ENCODE data around the gene ADAM12. TPM values are rescaled to one million over a fixed set of nuclear protein-coding genes. Genes with fewer than 3 reads are reported as not detected.

ADAM12 gene
- total and polyA plus RNA-seq, 2 of the 13 experiments (the other 11 are each of a cell fraction or from before 2014, with no cell fraction given), result not detected

DNA sequence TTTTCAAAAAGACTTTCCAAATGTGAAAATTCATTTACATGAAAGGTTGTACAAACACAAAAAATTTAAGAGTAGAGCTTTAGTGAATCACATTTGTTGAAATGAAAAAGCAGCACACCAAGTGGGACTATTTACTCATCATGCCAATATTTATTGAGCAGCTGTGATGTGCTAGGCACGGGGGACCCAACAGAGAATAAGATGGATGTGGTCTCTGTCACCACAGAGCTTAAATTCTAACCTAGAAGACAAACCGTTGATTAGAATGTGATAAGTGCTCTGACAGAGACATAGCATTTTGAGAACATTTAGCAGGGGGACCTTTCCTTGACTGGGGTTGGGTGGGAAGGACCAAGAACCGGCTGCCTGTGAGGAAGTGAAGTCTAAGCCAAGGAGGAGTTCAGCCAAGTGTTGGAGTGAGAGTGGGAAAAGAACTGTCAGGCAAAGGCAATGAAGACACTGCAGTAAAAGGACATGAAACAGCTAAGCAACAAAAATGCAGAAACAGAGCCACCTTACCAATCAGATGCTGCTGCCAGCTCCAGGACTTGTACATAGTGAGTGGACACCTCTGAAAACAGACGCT is 19.1 kb downstream of the ADAM12 start (continued):
- TF ChIP-seq ZNF550 (CRISPR knock-in tag; IDR thresholded peaks at IDR 0.05; ENCODE audit: borderline replicate concordance) (no peak), ZBTB3 (CRISPR knock-in tag; IDR thresholded peaks at IDR 0.05; ENCODE audit: borderline replicate concordance, low read depth) (no peak)

DNA sequence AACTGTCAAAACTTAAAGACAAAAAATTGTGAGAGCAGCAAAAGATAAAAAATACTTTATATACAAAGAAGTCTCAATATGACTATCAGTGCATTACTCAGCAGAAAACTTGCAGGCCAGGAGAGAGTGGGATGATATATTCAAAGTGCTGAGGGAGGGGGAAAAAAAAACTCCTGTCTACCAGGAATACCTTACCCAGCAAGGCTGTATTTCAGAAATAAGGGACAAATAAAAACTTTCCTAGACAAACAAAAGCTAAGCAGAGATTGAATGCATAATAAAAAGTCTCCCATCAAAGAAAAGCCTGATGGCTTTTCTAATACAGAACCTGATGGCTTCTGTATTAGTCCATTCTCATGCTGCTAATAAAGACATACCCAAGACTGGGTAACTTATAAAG is 31.1 kb downstream of the ADAM12 start:
- in situ Hi-C loops (cut with HindIII; ENCODE audit: extremely low pct_ligation_motif_present, low pct_unique_long_range_greater_than_20kb), result no loop called here
- no peaks in the 10 kb centered on the region for H3K4me1 ChIP-seq (ENCODE audit: insufficient read depth, low read length)
- CTCF ChIA-PET (ENCODE audit: low intra/inter-chr PET ratio, low total read pairs), result no interaction called here

DNA sequence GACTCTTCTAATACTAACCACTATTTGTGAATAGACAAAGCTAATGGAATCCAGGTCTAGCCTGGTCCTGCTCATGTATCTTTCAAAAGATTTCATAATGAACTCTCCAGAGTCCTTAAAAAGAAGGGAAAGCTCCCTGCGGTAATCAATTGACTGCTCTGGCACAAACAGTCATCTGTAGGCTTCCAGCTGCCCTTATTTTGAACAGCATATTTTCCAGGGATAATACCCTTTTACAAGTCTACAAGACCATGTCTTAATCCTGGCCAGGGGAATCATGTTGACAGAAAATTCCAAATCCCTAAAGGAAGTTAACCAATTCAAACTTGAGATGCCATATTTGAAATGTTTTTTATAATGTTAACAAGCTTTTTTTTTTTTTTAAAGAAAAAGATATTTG is 34.6 kb downstream of the ADAM12 start:
- H3K27me3 ChIP-seq (ENCODE audit: control insufficient read depth in 1 of 2, insufficient read depth in 2 of 2, low read length in 2 of 2), result peaks cover 1 to 6% of the 10 kb centered on the region in 2 experiments; a peak in 2 of 5 replicates
- H3K4me1 ChIP-seq (ENCODE audit: insufficient read depth, low read length), result no peaks in the 10 kb centered on the region
- DNase-seq (ENCODE audit: low spot score) (no peak), FAIRE-seq (no peak), ATAC-seq (no peak)
- H3K4me2 ChIP-seq (ENCODE audit: low read depth, low read length), result no peak overlapping the region
- H2AFZ ChIP-seq (ENCODE audit: low read length), result no peak overlapping the region
- POLR2A ChIA-PET, result no interaction called here
- CTCF ChIA-PET (ENCODE audit: low intra/inter-chr PET ratio, low total read pairs), result no interaction called here
- H3K9ac ChIP-seq (ENCODE audit: insufficient read depth, low read depth, low read length), result no peak overlapping the region
- WGBS (ENCODE audit: low lambda C conversion rate), result 0% methylated on average over 1 of the region's 1 CpG
- in situ Hi-C loops (cut with HindIII; ENCODE audit: extremely low pct_ligation_motif_present, low pct_unique_long_range_greater_than_20kb), result no loop called here
- no peaks in the 10 kb centered on the region for H4K20me1 ChIP-seq (ENCODE audit: insufficient read depth, low read length)
- intact Hi-C loops (cut with micrococcal nuclease; ENCODE audit: unreplicated experiment), result no loop called here
- H3K27ac ChIP-seq (ENCODE audit: extremely low read length, insufficient read depth, low read length), result no peak overlapping the region
- no TSS peak for BruUV-seq (replicated peaks)
- H3K79me2 ChIP-seq (ENCODE audit: insufficient read depth, low read length), result no peaks in the 10 kb centered on the region
- no peaks in the 10 kb centered on the region for H3K36me3 ChIP-seq (replicated peaks in 1 of 2; ENCODE audit: control insufficient read depth in 1 of 2, insufficient read depth in 2 of 2, low read length in 2 of 2)
- peaks cover 15% of the 10 kb centered on the region for H3K9me3 ChIP-seq (ENCODE audit: low read length)
- H3K4me3 ChIP-seq (replicated peaks in 1 of 3; ENCODE audit: insufficient read depth in 1 of 3, low read depth in 2 of 3, low read length in 3 of 3), result no peak overlapping the region
- TF ChIP-seq, protein P1, sequence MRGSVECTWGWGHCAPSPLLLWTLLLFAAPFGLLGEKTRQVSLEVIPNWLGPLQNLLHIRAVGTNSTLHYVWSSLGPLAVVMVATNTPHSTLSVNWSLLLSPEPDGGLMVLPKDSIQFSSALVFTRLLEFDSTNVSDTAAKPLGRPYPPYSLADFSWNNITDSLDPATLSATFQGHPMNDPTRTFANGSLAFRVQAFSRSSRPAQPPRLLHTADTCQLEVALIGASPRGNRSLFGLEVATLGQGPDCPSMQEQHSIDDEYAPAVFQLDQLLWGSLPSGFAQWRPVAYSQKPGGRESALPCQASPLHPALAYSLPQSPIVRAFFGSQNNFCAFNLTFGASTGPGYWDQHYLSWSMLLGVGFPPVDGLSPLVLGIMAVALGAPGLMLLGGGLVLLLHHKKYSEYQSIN (CRISPR knock-in tag; IDR thresholded peaks at IDR 0.05; ENCODE audit: borderline replicate concordance), result no peak
- TF ChIP-seq, protein P2, sequence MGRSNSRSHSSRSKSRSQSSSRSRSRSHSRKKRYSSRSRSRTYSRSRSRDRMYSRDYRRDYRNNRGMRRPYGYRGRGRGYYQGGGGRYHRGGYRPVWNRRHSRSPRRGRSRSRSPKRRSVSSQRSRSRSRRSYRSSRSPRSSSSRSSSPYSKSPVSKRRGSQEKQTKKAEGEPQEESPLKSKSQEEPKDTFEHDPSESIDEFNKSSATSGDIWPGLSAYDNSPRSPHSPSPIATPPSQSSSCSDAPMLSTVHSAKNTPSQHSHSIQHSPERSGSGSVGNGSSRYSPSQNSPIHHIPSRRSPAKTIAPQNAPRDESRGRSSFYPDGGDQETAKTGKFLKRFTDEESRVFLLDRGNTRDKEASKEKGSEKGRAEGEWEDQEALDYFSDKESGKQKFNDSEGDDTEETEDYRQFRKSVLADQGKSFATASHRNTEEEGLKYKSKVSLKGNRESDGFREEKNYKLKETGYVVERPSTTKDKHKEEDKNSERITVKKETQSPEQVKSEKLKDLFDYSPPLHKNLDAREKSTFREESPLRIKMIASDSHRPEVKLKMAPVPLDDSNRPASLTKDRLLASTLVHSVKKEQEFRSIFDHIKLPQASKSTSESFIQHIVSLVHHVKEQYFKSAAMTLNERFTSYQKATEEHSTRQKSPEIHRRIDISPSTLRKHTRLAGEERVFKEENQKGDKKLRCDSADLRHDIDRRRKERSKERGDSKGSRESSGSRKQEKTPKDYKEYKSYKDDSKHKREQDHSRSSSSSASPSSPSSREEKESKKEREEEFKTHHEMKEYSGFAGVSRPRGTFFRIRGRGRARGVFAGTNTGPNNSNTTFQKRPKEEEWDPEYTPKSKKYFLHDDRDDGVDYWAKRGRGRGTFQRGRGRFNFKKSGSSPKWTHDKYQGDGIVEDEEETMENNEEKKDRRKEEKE (IDR thresholded peaks at IDR 0.05), result no peak
- TF ChIP-seq MTA3 (CRISPR knock-in tag; IDR thresholded peaks at IDR 0.05) (no peak), ZNF136 (CRISPR knock-in tag; IDR thresholded peaks at IDR 0.05; ENCODE audit: low read depth) (no peak), TEAD2 (CRISPR knock-in tag; IDR thresholded peaks at IDR 0.05) (no peak), SRSF1 (optimal IDR thresholded peaks at IDR 0.05; ENCODE audit: low read depth, low read length) (no peak), ZNF350 (CRISPR knock-in tag; IDR thresholded peaks at IDR 0.05; ENCODE audit: borderline replicate concordance, low read depth) (no peak), ZNF773 (CRISPR knock-in tag; IDR thresholded peaks at IDR 0.05; ENCODE audit: borderline replicate concordance) (no peak)
- TF ChIP-seq, protein P3, sequence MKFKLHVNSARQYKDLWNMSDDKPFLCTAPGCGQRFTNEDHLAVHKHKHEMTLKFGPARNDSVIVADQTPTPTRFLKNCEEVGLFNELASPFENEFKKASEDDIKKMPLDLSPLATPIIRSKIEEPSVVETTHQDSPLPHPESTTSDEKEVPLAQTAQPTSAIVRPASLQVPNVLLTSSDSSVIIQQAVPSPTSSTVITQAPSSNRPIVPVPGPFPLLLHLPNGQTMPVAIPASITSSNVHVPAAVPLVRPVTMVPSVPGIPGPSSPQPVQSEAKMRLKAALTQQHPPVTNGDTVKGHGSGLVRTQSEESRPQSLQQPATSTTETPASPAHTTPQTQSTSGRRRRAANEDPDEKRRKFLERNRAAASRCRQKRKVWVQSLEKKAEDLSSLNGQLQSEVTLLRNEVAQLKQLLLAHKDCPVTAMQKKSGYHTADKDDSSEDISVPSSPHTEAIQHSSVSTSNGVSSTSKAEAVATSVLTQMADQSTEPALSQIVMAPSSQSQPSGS (CRISPR knock-in tag; IDR thresholded peaks at IDR 0.05), result no peak

More for the DNA sequence above, 31.1 kb downstream of the ADAM12 start:
- Histone ChIP-seq H3K9me3 (ENCODE audit: low read length) (peaks cover 23% of the 10 kb centered on the region), H3K79me2 (ENCODE audit: insufficient read depth, low read length) (no peaks in the 10 kb centered on the region), H3K4me2 (ENCODE audit: low read depth, low read length) (no peak overlapping the region), H3K9ac (ENCODE audit: insufficient read depth, low read depth, low read length) (no peak overlapping the region), H3K27me3 (ENCODE audit: control insufficient read depth in 1 of 2, insufficient read depth in 2 of 2, low read length in 2 of 2) (no peaks in the 10 kb centered on the region), H2AFZ (ENCODE audit: low read length) (no peak overlapping the region), H3K4me3 (replicated peaks in 1 of 3; ENCODE audit: insufficient read depth in 1 of 3, low read depth in 2 of 3, low read length in 3 of 3) (no peak overlapping the region), H3K36me3 (replicated peaks in 1 of 2; ENCODE audit: control insufficient read depth in 1 of 2, insufficient read depth in 2 of 2, low read length in 2 of 2) (no peaks in the 10 kb centered on the region), H3K27ac (ENCODE audit: extremely low read length, insufficient read depth, low read length) (no peak overlapping the region), H4K20me1 (ENCODE audit: insufficient read depth, low read length) (no peaks in the 10 kb centered on the region)
- no peak for DNase-seq (ENCODE audit: low spot score)
- ATAC-seq, result no peak
- BruUV-seq (replicated peaks), result no TSS peak
- intact Hi-C loops (cut with micrococcal nuclease; ENCODE audit: unreplicated experiment), result no loop called here
- FAIRE-seq, result no peak
- no peak for TF ChIP-seq ISX (CRISPR knock-in tag; conservative IDR thresholded peaks at IDR 0.05)
- no peak for TF ChIP-seq ZNF703 (CRISPR knock-in tag; IDR thresholded peaks at IDR 0.05; ENCODE audit: borderline replicate concordance)
- POLR2A ChIA-PET, result no interaction called here
